GM12892 (cell line): ENCODE results near the gene APOL1.

Source experiments
- POLR2A ChIP-seq: IDR thresholded peaks from 2 replicates; pipeline ENCODE4 v1.6.1; 2011; ENCODE audit warnings: low read depth, low read length, control low read depth
- POLR2AphosphoS5 ChIP-seq: IDR thresholded peaks from 2 replicates; pipeline ENCODE4 v1.6.1; 2011; ENCODE audit warnings: low read depth, low read length, control low read depth

DNA sequence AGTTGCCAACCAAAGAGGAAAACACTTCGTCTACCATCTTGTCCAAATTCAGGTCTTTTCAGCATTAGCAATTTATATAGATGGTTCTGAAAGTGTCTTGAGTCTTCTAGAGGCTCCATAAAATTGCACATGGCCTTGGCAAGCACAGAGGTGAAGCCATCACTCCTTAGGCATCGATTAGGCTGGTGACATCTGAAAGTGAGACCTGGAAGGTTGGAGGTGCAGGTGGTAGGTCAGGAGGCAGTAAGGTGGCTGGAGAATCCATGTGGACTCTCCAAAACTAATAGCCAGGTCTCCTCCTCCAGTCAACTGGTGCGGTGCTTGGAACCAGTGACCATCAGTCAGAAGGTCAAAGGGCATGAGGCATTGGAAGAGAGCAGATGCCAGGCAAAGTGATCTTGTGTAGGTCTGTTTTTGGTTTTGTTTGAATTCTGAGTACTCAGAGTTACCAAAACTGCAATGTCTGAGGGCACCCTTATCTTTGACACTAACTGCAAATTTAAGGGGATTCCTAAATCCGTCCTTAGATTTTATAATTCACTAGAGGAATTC lies 7.1 kb upstream of the APOL1 start:
- TF ChIP-seq POLR2AphosphoS5, result no peak
- no peak for TF ChIP-seq POLR2A
